Lower leg skin (tissue), 3 donors: ENCODE data around the gene EVA1A.

ENCODE experiments used
- CTCF ChIP-seq, 3 donors: fragments of 450-650 bp; IDR thresholded peaks; one replicate each; pipeline ENCODE4 v1.5.1; 2016; ENCODE audit warnings: antibody characterized with exemption in 3 of 3, mild to moderate bottlenecking in 3 of 3, moderate library complexity in 2 of 3
- POLR2A ChIP-seq, 2 donors: fragments of 450-650 bp; IDR thresholded peaks; one replicate each; pipeline ENCODE4 v1.6.1; 2016 to 2017; ENCODE audit warnings: antibody characterized with exemption in 2 of 2, mild to moderate bottlenecking in 1 of 2, moderate library complexity in 1 of 2

GRCh38 chr2:75564713-75565359 lies 4.1 kb upstream of the EVA1A start:
- no peak for TF ChIP-seq CTCF (IDR thresholded peaks at IDR 0.05)
- TF ChIP-seq POLR2A (IDR thresholded peaks at IDR 0.05) = no peak
